Activated naive CD4-positive, alpha-beta T cell treated with anti-CD3 and anti-CD28 coated beads, Interleukin-2, amount 50 U/mL, for 72 hours (primary cell): Measurements from ENCODE around the gene MRTFB. TPM values are rescaled to one million over a fixed set of nuclear protein-coding genes. Genes with fewer than 3 reads are reported as not detected.

Source experiments
- ATAC-seq, 2 donors: fragments of 150-1000 bp; cut with Tn5 transposase; 2 replicates each; pipeline ENCODE4 v1.10.0; 2021; ENCODE audit warnings: mild to moderate bottlenecking in 2 of 2, moderate library complexity in 2 of 2
- DNase-seq, 2 donors: peaks; one replicate each; pipeline ENCODE4 v3.0.0; 2021 to 2022; ENCODE audit warnings: low spot score in 2 of 2
- H3K27ac Mint-ChIP-seq, 2 donors: one replicate each; pipeline ENCODE4 v1.8.0; 2022; ENCODE audit warnings: mild to moderate bottlenecking in 2 of 2, mixed read lengths in 2 of 2
- H3K36me3 Mint-ChIP-seq, 2 donors: one replicate each; pipeline ENCODE4 v1.8.0; 2022; ENCODE audit warnings: mixed read lengths in 2 of 2
- H3K9me3 Mint-ChIP-seq, 2 donors: one replicate each; pipeline ENCODE4 v1.8.0; 2022; ENCODE audit warnings: mixed read lengths in 2 of 2
- total RNA-seq, 2 donors: library from RNA; stranded (reverse); gene quantifications; one replicate each; pipeline ENCODE4 v1.2.3, GENCODE V29; 2022

The MRTFB gene
- total RNA-seq, 2 donors from 2014 or later: 14.6 to 18.6 TPM

- no peak for DNase-seq
- no peak for ATAC-seq
- Mint-ChIP-seq H3K36me3 (peaks cover 15 to 16% of the 10 kb centered on the region in 2 donors), H3K27ac (no peak overlapping the region), H3K9me3 (peaks cover 10 to 13% of the 10 kb centered on the region in 2 donors)
Measured at GRCh38 chr16:14292051-14292825, 221.1 kb downstream of the MRTFB start.

- no peak for DNase-seq
- H3K36me3 Mint-ChIP-seq: no peaks in the 10 kb centered on the region
- ATAC-seq: no peak
- H3K27ac Mint-ChIP-seq: no peak overlapping the region
- H3K9me3 Mint-ChIP-seq: no peaks in the 10 kb centered on the region
Measured at GRCh38 chr16:14296663-14297062, 225.5 kb downstream of the MRTFB start.

DNA sequence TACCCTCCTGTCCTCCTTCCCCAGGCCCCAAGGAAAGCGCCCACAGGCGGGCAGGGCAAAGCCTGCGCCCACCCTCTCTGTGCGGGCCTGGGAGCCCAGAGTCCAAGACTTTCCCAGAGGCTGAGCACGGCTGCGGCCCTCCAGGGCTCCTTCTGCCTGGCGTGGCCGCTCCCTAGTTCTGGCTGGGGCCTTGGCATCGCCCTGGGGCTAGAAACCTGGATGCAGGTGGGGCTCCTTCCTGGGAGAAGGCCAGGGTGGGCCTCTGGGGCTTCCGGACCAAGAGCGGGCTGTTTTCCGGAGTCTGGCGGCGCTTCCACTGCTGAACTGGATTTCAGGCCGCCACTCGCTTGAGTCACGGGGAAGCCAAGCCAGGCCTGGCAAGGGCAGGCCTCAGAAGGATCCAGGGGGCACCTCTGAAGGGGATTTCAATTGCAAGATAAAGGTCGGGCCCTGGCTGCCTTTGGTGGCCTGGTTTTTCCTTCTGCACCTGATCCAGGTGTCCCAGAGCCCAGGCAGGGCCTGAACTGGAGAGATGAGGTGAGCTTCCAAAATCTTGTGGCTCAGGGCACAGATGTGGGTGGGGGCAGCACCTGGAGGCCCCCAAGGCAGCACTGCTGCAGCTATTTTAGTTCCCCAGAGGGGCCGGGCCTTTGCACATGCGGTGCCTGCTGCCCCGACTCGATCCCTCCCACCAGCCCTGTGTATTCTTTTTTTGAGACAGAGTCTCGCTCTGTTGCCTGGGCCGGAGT, 227.4 kb downstream of the MRTFB start:
- ATAC-seq (no peak), DNase-seq (no peak)
- H3K27ac Mint-ChIP-seq: no peak overlapping the region
- H3K36me3 Mint-ChIP-seq: no peaks in the 10 kb centered on the region
- H3K9me3 Mint-ChIP-seq: no peaks in the 10 kb centered on the region

- Mint-ChIP-seq H3K36me3 (no peaks in the 10 kb centered on the region), H3K27ac (peak overlapping the region in 1 of 2 donors; percentile 86)
Measured at GRCh38 chr16:14300705-14301168, 229.6 kb downstream of the MRTFB start.

DNA sequence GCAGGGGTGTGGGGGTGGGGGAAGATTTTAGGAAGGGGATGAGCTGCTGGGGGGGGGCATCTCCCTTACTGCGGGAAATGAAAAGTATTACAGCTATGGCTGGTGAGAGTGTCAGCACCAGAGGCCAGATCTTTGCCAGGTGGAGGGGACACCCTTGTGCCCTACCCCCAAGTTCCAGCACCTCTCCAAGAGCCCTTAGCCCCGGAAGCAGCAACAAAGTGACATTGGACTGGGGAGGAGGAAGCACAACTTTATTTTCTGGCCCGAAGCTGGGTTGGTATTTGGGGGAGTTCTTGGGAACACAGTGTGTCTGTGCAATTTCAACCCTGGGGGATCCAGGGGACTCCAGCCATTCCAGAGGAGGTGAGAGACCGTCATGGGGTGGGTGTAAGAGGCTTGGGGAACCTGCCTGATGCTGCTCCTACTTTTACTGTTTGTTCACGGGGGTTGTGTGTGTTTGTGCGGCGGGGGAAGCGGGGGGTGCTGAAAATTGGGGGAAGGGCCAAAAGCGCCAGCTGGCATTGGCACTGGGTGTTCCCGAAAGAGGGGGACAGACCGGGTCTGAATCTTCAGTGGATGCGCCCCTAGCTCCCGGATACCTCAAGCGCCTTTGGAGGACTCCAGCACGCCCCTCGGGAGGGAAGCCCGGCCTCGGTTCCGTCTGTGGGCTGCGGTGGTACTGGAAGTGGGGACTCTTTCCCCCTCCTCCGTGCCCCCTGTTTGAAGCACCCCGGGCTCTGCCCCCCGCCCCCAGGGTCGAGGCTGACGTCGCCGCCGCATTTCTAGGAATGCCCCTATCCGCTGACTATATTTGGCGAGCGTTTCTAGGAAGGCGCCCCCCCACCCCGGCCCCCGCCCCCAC, 230.3 kb downstream of the MRTFB start:
- no peak for DNase-seq
- Mint-ChIP-seq H3K36me3 (no peaks in the 10 kb centered on the region), H3K27ac (peak overlapping the region in 1 of 2 donors; percentile 44), H3K9me3 (no peaks in the 10 kb centered on the region)
- peak in 1 of 2 donors; percentile 25 for ATAC-seq

More at GRCh38 chr16:14300705-14301168, 229.6 kb downstream of the MRTFB start:
- ATAC-seq (peak; percentile 57 to 61), DNase-seq (no peak)
- no peaks in the 10 kb centered on the region for H3K9me3 Mint-ChIP-seq

- Mint-ChIP-seq H3K27ac (no peak overlapping the region), H3K9me3 (no peaks in the 10 kb centered on the region), H3K36me3 (no peaks in the 10 kb centered on the region)
- DNase-seq: peak in 1 of 2 donors; percentile 27
- peak; percentile 73 to 80 for ATAC-seq
Measured at GRCh38 chr16:14302031-14302398, 230.9 kb downstream of the MRTFB start.

DNA sequence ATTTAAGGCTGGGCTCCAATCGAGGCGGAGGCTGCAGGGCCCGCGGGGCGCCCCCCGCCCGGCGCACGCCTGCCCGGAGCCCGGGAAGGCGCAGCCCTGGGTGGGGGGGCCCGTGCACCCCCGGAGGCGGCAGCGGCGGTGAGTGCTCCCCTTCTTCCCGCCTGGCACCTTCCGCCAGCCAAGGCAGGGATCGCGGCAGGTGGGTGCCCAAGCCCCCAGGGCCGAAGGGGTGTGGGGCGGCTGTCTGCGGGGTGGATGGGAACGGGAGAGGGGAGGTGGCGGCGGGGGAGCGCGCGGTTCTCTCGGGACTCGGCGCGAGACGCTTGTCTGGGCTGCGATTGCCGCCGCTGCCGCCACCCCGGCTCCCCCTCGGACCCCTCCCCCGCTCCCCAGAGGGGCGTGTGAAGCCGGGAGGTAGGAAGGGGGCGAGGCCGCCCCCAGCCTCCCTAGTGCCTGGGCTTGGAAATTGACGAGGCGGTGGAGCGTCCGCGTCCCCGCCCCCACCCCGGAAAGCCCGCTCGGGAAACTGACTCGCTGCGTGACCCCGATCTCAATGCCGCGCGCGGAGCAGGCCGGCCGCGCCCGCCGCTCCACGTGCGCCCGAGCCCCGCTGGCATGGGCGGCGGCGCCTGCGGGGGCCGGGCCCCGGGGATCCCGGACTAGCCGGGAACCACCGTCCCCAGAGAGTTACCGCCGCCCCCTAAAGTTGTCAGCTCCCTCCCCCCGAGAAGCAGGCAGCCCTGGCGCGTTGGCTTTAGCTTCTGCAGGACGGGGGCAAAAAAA, 231.5 kb downstream of the MRTFB start:
- no peak overlapping the region for H3K27ac Mint-ChIP-seq
- peak; percentile 29 to 41 for ATAC-seq
- H3K9me3 Mint-ChIP-seq: no peaks in the 10 kb centered on the region
- DNase-seq: no peak
- no peaks in the 10 kb centered on the region for H3K36me3 Mint-ChIP-seq

GRCh38 chr16:14303182-14303618, 232.1 kb downstream of the MRTFB start:
- no peak overlapping the region for H3K27ac Mint-ChIP-seq
- H3K36me3 Mint-ChIP-seq: no peaks in the 10 kb centered on the region
- H3K9me3 Mint-ChIP-seq: no peaks in the 10 kb centered on the region
- DNase-seq: no peak
- ATAC-seq: no peak

DNA sequence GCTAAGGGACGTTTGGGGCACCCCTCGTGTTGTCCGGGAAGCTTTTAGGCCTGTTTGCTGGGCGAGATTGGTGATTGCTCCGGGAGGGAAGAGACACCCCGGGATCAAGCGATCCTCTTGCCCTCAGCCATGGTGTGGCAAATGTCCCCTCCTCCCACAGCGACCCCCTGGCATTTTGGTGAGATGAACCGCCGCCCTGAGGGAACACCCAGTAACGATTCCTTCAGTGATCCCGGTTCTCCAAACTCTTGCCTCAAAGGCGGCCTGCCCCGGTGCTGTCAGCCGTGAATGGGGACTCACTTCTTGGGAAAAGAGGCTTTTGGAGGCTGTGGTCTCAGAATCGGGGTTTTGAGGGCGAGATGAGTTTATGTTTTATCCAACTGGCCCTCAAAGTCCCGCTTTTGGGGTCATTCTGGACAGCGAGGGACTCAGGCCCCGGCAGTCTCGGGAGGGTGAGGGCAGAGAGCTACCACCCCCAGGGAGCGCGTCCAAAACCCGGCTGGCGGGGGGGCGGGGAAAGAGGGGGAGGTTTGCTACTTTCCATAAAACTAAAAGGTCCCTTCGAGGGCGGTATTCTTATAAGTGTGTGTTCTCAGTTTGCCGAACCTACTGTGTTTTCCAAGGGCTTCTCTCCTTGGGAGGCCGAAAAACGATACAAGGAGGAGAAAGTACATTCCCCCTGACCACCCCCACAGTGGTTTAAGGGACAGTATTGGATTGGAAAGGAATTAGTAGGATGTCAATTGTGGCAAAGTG, 232.7 kb downstream of the MRTFB start:
- Mint-ChIP-seq H3K36me3 (no peaks in the 10 kb centered on the region), H3K9me3 (no peaks in the 10 kb centered on the region), H3K27ac (no peak overlapping the region)
- DNase-seq (no peak), ATAC-seq (no peak)

DNA sequence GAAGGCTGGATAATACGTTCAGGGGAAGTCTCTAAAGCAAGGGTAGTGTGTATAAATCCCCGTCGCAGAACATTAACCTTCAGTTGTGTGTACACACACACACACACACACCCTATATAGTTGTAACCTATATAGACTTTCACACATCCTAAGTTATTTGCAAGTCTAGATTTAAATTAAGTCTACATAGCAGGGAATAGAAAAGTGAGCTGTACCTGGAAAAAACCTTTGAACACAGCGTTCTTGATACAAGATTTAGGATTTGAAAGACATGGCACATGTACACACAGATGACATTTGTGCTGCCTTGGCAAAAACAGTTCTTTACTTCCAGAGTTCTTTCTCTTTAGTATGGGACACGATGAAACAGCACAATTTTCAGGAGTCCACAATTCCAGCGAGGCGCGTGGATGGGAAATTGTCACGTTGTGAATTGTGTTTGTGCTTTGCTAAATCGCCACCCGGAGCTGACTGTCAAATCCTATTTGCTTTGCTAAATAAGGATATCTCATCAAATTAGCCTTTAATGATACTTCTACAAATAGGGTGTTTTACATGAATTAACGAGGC, 233.9 kb downstream of the MRTFB start:
- DNase-seq (no peak), ATAC-seq (no peak)
- Mint-ChIP-seq H3K36me3 (no peaks in the 10 kb centered on the region), H3K9me3 (no peaks in the 10 kb centered on the region), H3K27ac (no peak overlapping the region)

GRCh38 chr16:14306485-14307058, 235.5 kb downstream of the MRTFB start:
- DNase-seq (no peak), ATAC-seq (no peak)
- Mint-ChIP-seq H3K9me3 (no peaks in the 10 kb centered on the region), H3K27ac (no peak overlapping the region), H3K36me3 (no peaks in the 10 kb centered on the region)

GRCh38 chr16:14307059-14307526, 236.0 kb downstream of the MRTFB start:
- Mint-ChIP-seq H3K27ac (no peak overlapping the region), H3K9me3 (no peaks in the 10 kb centered on the region), H3K36me3 (no peaks in the 10 kb centered on the region)
- DNase-seq (no peak), ATAC-seq (no peak)

DNA sequence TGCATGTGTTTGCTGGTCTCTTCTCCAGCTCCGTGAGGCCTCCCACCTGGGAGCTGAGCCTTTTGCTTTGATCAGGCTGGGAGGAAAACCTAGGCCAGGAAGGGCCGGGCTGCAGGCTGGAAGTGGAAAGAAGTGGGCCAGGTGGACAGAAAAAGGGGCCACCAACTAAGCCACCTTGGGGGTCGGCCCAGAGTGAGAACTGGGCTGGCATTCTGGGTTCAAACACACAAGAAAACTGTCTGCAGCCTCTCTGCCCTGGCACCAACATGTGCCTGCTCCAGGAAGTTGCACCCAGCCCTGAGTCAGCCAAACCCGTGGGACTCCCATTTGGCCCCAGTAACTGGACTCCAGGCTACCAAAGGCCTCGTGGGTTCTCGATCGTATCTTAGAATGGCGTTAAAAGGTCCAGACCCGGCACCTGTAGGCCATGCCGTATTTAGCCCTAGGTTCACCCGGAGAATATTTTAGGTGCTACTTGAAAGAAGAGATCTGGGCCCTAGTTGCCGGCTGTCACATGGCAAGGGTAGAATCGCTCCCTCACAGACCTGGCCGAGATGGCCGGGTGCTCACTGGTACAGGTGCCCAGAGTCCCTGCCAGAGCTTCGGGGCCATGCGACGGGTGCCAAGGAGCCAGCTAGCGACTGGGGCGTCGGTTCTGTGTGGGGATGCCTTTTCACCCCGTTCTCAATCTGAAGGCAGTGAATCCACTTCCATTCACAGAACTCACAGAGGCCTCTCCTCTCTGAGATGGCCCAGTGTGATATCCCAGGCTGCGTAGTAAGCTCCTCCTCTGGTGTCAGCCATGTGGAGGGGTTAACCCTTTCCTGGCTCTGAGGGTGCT, 236.6 kb downstream of the MRTFB start:
- ATAC-seq (no peak), DNase-seq (no peak)
- Mint-ChIP-seq H3K36me3 (no peaks in the 10 kb centered on the region), H3K9me3 (no peaks in the 10 kb centered on the region), H3K27ac (no peak overlapping the region)

GRCh38 chr16:14308368-14308723, 237.2 kb downstream of the MRTFB start:
- DNase-seq (no peak), ATAC-seq (peak in 1 of 2 donors; percentile 13)
- Mint-ChIP-seq H3K9me3 (no peaks in the 10 kb centered on the region), H3K27ac (no peak overlapping the region), H3K36me3 (no peaks in the 10 kb centered on the region)
